Fibroblast of skin of left quadriceps (primary cell): Measurements from ENCODE around the gene PCYT1B.
A peak's percentile ranks its signal among the peaks of the same experiment; 100 is the strongest.
"Not testable (repeated sequence)": the region's sequence is repeated elsewhere in the genome, so short reads cannot be mapped to it uniquely, and the experiment has no call there.

Experiments used
- DNase-seq, 2 experiments: peaks; one replicate each; pipeline ENCODE4 v3.0.0-alpha.2; 2013; ENCODE audit warnings: low read depth in 2 of 2

The PCYT1B gene

GRCh38 chrX:24647257-24648058 is at the start of gene PCYT1B:
Gene PCYT1B, minus strand, starts transcription at chrX:24647347. Its CDS starts 242 bp downstream, at chrX:24647105.
- DNase-seq, result peak; percentile 29 to 42

- no peak for DNase-seq
Measured at GRCh38 chrX:24696294-24696693, 49.1 kb upstream of the PCYT1B start.

- no peak for DNase-seq
Measured at GRCh38 chrX:24694825-24695224, 47.7 kb upstream of the PCYT1B start.

- DNase-seq, result peak; percentile 92
Measured at GRCh38 chrX:24693453-24694202, 46.5 kb upstream of the PCYT1B start, which contains the start of gene POLA1. Gene POLA1, plus strand, starts transcription at chrX:24693918. Its CDS starts 44 bp downstream, at chrX:24693962.

- no peak for DNase-seq
Measured at GRCh38 chrX:24692305-24692704, 45.2 kb upstream of the PCYT1B start.

- no peak for DNase-seq
Measured at GRCh38 chrX:24684048-24684447, 36.9 kb upstream of the PCYT1B start.

GRCh38 chrX:24682739-24683432 is 35.7 kb upstream of the PCYT1B start:
- DNase-seq, result no peak

GRCh38 chrX:24676403-24677024 is 29.4 kb upstream of the PCYT1B start:
- DNase-seq, result no peak

- DNase-seq, result no peak
Measured at GRCh38 chrX:24673424-24673823, 26.3 kb upstream of the PCYT1B start.

- no peak for DNase-seq
Measured at GRCh38 chrX:24672701-24673190, 25.6 kb upstream of the PCYT1B start.

- DNase-seq, result no peak
Measured at GRCh38 chrX:24668111-24668510, 21.0 kb upstream of the PCYT1B start.

- no peak for DNase-seq
Measured at GRCh38 chrX:24662352-24662751, 15.2 kb upstream of the PCYT1B start.

GRCh38 chrX:24661292-24661691 is 14.1 kb upstream of the PCYT1B start:
- no peak for DNase-seq

- DNase-seq, result no peak
Measured at GRCh38 chrX:24659646-24660045, 12.5 kb upstream of the PCYT1B start.

- no peak for DNase-seq
Measured at GRCh38 chrX:24659106-24659505, 12.0 kb upstream of the PCYT1B start.

GRCh38 chrX:24658421-24658820 is 11.3 kb upstream of the PCYT1B start:
- no peak for DNase-seq

GRCh38 chrX:24657671-24658386 is 10.7 kb upstream of the PCYT1B start:
- DNase-seq, result no peak

- not testable (repeated sequence) for DNase-seq
Measured at GRCh38 chrX:24655679-24656078, 8.5 kb upstream of the PCYT1B start.

GRCh38 chrX:24651783-24652182 is 4.6 kb upstream of the PCYT1B start:
- DNase-seq, result no peak

GRCh38 chrX:24648495-24648894 is 1.3 kb upstream of the PCYT1B start:
- no peak for DNase-seq

- DNase-seq, result peak in 1 of 2 experiments; percentile 4
Measured at GRCh38 chrX:24646745-24647182, 383 bp downstream of the PCYT1B start.
